ENCODE results near the gene MLF2.

Gene MLF2

DNA sequence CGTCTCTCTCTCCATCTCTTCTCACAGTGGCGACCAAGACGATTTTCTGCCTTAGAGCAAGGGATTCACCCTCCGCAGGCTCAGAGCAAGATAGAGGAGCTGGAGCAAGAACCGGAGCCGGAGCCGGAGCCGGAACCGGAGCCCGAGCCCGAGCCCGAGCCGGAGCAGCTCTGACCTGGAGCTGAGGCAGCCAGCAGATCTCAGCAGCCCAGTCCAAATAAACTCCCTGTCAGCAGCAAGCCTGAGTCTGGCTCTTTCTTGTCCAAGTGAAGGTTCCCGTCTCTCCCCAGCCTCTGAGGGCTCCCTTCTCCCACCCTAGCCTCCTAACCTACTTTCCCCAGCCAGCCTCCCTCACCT, 25.3 kb upstream of the MLF2 start:
- Histone ChIP-seq H3K27ac (ENCODE audit: low read depth in 2 of 2, low read length in 2 of 2) (peak overlapping the region; percentile 17 to 68), H3K4me1 (ENCODE audit: control insufficient read depth in 2 of 2, insufficient read depth in 2 of 2, low read length in 2 of 2) (peaks cover 17 to 19% of the 10 kb centered on the region in 2 donors), H3K36me3 (ENCODE audit: control insufficient read depth in 2 of 2, insufficient read depth in 2 of 2, low read length in 2 of 2) (no peaks in the 10 kb centered on the region), H3K27me3 (ENCODE audit: control insufficient read depth in 2 of 2, insufficient read depth in 2 of 2, low read length in 2 of 2) (no peaks in the 10 kb centered on the region), H3K9ac (ENCODE audit: low read depth in 1 of 2, low read length in 2 of 2) (peak overlapping the region in 1 of 2 donors; percentile 51), H3K4me3 (ENCODE audit: low read length in 2 of 2) (peak overlapping the region; percentile 71), H3K9me3 (ENCODE audit: control insufficient read depth in 2 of 2, low read length in 2 of 2) (no peaks in the 10 kb centered on the region)

DNA sequence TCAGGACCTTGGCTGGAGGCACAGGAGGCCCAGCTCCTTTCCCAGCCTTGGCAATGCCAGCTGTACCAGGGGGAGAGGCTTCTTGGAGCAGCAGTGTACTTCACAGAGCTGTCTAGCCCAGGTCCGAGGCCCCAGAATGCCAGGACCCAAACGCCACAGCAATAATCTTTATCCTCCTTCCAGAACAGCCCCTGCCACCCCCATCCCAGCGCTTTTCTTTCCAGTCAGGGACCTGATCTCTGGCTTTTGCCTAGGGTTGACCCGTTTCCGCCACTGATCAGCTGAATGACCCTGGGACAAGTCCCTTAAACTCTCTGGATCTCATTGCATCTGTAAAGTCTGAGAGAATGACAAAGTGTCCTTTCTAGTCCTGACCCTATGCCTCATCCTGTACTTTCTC, 24.4 kb upstream of the MLF2 start:
- H3K9me3 ChIP-seq (ENCODE audit: control insufficient read depth in 2 of 2, low read length in 2 of 2), result no peaks in the 10 kb centered on the region
- peaks cover 17 to 19% of the 10 kb centered on the region in 2 donors for H3K4me1 ChIP-seq (ENCODE audit: control insufficient read depth in 2 of 2, insufficient read depth in 2 of 2, low read length in 2 of 2)
- no peaks in the 10 kb centered on the region for H3K27me3 ChIP-seq (ENCODE audit: control insufficient read depth in 2 of 2, insufficient read depth in 2 of 2, low read length in 2 of 2)
- no peak overlapping the region for H3K9ac ChIP-seq (ENCODE audit: low read depth in 1 of 2, low read length in 2 of 2)
- H3K36me3 ChIP-seq (ENCODE audit: control insufficient read depth in 2 of 2, insufficient read depth in 2 of 2, low read length in 2 of 2), result no peaks in the 10 kb centered on the region
- H3K27ac ChIP-seq (ENCODE audit: low read depth in 2 of 2, low read length in 2 of 2), result no peak overlapping the region
- no peak overlapping the region for H3K4me3 ChIP-seq (ENCODE audit: low read length in 2 of 2)

DNA sequence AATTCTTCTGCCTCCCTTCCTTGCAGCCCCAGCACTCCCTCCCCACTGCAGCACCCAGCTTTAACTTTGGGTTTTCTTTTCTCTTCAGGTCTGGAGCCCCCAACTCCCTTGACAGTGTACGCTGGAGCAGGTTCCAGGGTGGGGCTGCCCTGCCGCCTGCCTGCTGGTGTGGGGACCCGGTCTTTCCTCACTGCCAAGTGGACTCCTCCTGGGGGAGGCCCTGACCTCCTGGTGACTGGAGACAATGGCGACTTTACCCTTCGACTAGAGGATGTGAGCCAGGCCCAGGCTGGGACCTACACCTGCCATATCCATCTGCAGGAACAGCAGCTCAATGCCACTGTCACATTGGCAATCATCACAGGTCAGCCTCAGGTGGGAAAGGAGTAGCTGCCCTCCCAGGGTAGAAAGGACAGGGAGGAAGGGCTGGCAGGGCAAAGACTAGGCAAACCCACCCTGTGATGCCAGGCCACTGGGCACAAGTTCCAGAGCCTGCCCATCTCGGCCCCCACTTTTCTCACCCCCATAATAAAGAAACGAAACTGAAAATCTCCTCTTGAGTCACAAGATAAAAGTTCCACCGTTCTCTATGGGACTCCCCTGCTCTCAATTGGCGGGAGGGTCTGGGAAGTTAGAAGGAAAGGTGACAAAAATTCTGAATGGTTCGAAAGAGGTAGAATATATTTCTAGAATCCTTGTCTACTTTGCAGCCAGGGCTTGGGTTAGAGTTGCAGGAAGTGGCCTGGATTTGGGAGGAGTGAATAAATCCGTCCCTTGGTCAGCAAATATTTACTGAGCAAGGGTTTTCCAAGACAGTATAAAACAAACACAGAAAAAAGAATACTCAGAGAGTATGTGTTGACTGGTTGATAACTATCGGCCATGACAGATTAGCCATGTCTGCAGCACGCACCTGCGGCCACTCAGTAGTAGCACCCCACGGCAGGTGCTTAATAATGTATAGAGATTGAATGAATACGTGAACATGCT, 22.5 kb upstream of the MLF2 start:
- H3K27me3 ChIP-seq (ENCODE audit: control insufficient read depth in 2 of 2, insufficient read depth in 2 of 2, low read length in 2 of 2), result peaks cover 0 to 2% of the 10 kb centered on the region in 2 donors
- H3K4me1 ChIP-seq (ENCODE audit: control insufficient read depth in 2 of 2, insufficient read depth in 2 of 2, low read length in 2 of 2), result peaks cover 19 to 21% of the 10 kb centered on the region in 2 donors
- peaks cover 0 to 2% of the 10 kb centered on the region in 2 donors for H3K36me3 ChIP-seq (ENCODE audit: control insufficient read depth in 2 of 2, insufficient read depth in 2 of 2, low read length in 2 of 2)
- no peak overlapping the region for H3K4me3 ChIP-seq (ENCODE audit: low read length in 2 of 2)
- no peaks in the 10 kb centered on the region for H3K9me3 ChIP-seq (ENCODE audit: control insufficient read depth in 2 of 2, low read length in 2 of 2)
- peak overlapping the region in 1 of 2 donors; percentile 38 for H3K27ac ChIP-seq (ENCODE audit: low read depth in 2 of 2, low read length in 2 of 2)
- no peak overlapping the region for H3K9ac ChIP-seq (ENCODE audit: low read depth in 1 of 2, low read length in 2 of 2)

DNA sequence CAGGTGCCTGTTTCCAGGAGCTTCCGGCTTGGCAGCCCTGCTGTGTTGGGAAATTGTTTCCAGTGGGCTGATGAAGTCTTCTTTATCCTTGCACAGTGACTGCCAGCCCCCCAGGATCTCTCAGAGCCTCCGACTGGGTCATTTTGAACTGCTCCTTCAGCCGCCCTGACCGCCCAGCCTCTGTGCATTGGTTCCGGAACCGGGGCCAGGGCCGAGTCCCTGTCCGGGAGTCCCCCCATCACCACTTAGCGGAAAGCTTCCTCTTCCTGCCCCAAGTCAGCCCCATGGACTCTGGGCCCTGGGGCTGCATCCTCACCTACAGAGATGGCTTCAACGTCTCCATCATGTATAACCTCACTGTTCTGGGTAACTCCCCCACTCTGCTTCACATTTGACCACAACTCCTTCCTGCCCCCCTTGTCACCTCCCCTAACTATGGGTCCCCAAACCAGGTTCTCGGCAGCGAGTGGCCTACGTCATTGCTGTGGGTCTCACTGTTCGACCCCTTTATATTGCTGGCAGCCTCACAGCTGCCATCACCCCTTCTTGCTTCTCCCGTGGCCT, 21.6 kb upstream of the MLF2 start:
- peaks cover 19 to 20% of the 10 kb centered on the region in 2 donors for H3K4me1 ChIP-seq (ENCODE audit: control insufficient read depth in 2 of 2, insufficient read depth in 2 of 2, low read length in 2 of 2)
- peak overlapping the region in 1 of 2 donors; percentile 8 for H3K9ac ChIP-seq (ENCODE audit: low read depth in 1 of 2, low read length in 2 of 2)
- no peak overlapping the region for H3K4me3 ChIP-seq (ENCODE audit: low read length in 2 of 2)
- H3K27me3 ChIP-seq (ENCODE audit: control insufficient read depth in 2 of 2, insufficient read depth in 2 of 2, low read length in 2 of 2), result peaks cover 0 to 2% of the 10 kb centered on the region in 2 donors
- peak overlapping the region in 1 of 2 donors; percentile 38 for H3K27ac ChIP-seq (ENCODE audit: low read depth in 2 of 2, low read length in 2 of 2)
- H3K9me3 ChIP-seq (ENCODE audit: control insufficient read depth in 2 of 2, low read length in 2 of 2), result no peaks in the 10 kb centered on the region
- peaks cover 0 to 2% of the 10 kb centered on the region in 2 donors for H3K36me3 ChIP-seq (ENCODE audit: control insufficient read depth in 2 of 2, insufficient read depth in 2 of 2, low read length in 2 of 2)

DNA sequence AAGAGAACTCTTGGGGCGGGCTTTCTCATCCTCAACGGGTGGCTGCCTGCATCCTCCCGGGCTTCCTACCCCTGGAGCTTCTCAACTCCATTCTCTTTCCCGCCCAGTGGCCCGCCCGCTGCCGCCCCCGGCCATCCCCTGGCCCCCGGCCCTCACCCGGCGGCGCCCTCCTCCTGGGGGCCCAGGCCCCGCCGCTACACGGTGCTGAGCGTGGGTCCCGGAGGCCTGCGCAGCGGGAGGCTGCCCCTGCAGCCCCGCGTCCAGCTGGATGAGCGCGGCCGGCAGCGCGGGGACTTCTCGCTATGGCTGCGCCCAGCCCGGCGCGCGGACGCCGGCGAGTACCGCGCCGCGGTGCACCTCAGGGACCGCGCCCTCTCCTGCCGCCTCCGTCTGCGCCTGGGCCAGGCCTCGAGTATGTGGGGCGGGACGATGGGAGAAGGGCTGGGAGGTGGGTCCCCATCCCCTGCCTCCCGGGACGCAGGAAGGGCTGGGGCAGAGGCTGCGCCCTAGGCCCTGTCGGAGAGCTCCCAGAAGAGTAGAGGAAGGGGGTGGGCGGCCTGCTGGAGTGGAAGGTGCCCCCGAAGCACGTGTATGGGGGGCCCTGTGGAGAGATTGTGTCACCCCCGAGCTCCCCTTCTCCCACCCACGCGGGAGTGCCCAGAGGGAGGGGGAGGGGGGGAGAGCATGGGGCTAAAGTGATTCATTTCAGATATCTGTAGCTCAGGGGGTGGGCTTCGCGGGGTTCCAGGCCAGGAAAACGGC, 20.8 kb upstream of the MLF2 start:
- peaks cover 0 to 2% of the 10 kb centered on the region in 2 donors for H3K36me3 ChIP-seq (ENCODE audit: control insufficient read depth in 2 of 2, insufficient read depth in 2 of 2, low read length in 2 of 2)
- H3K4me1 ChIP-seq (ENCODE audit: control insufficient read depth in 2 of 2, insufficient read depth in 2 of 2, low read length in 2 of 2), result peaks cover 18 to 21% of the 10 kb centered on the region in 2 donors
- peaks cover 0 to 2% of the 10 kb centered on the region in 2 donors for H3K27me3 ChIP-seq (ENCODE audit: control insufficient read depth in 2 of 2, insufficient read depth in 2 of 2, low read length in 2 of 2)
- H3K9me3 ChIP-seq (ENCODE audit: control insufficient read depth in 2 of 2, low read length in 2 of 2), result no peaks in the 10 kb centered on the region
- H3K4me3 ChIP-seq (ENCODE audit: low read length in 2 of 2), result peak overlapping the region; percentile 2 to 53
- H3K9ac ChIP-seq (ENCODE audit: low read depth in 1 of 2, low read length in 2 of 2), result peak overlapping the region in 1 of 2 donors; percentile 1
- peak overlapping the region in 1 of 2 donors; percentile 5 for H3K27ac ChIP-seq (ENCODE audit: low read depth in 2 of 2, low read length in 2 of 2)

DNA sequence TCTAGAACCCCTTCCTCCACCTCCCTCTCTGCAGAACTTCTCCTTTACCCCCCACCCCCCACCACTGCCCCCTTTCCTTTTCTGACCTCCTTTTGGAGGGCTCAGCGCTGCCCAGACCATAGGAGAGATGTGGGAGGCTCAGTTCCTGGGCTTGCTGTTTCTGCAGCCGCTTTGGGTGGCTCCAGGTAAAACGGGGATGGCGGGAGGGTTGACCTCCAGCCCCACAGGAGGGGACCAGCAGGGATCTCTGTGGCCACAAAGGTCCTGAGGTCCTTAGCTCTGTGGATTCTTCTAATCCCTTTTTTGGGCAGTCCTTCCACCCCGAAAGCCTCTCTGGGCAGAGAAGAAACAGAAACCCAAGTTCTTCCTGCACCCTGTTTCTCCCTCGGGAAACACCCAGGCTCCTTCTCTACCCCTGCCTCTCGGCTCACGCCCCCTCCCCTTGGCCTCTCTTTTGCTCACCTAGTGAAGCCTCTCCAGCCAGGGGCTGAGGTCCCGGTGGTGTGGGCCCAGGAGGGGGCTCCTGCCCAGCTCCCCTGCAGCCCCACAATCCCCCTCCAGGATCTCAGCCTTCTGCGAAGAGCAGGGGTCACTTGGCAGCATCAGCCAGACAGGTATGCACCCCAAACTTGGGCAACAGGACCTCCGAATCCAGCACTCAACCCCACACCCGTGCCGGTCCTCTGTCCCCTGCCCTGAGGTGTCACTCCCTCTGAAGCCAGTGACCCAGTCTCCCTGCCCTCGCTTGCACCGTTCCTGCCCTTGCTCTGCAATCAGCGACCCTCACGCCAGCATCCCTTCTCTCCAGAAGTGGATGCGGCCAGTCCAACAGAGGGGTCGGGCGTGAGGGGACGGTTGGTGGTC, 20.0 kb upstream of the MLF2 start:
- Histone ChIP-seq H3K27ac (ENCODE audit: low read depth in 2 of 2, low read length in 2 of 2) (peak overlapping the region in 1 of 2 donors; percentile 58), H3K9me3 (ENCODE audit: control insufficient read depth in 2 of 2, low read length in 2 of 2) (no peaks in the 10 kb centered on the region), H3K36me3 (ENCODE audit: control insufficient read depth in 2 of 2, insufficient read depth in 2 of 2, low read length in 2 of 2) (peaks cover 0 to 2% of the 10 kb centered on the region in 2 donors), H3K4me3 (ENCODE audit: low read length in 2 of 2) (peak overlapping the region; percentile 2 to 53), H3K9ac (ENCODE audit: low read depth in 1 of 2, low read length in 2 of 2) (no peak overlapping the region), H3K4me1 (ENCODE audit: control insufficient read depth in 2 of 2, insufficient read depth in 2 of 2, low read length in 2 of 2) (peaks cover 21 to 26% of the 10 kb centered on the region in 2 donors), H3K27me3 (ENCODE audit: control insufficient read depth in 2 of 2, insufficient read depth in 2 of 2, low read length in 2 of 2) (peaks cover 0 to 2% of the 10 kb centered on the region in 2 donors)

DNA sequence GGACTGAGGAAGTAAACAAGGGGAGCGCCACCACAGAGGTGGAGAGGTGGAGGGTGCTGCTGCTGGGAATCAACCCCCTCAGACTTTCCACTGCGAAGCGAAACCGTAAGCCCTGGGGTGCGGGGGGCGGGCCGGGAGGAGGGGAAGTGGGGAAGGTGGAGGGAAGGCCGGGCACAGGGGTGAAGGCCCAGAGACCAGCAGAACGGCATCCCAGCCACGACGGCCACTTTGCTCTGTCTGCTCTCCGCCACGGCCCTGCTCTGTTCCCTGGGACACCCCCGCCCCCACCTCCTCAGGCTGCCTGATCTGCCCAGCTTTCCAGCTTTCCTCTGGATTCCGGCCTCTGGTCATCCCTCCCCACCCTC, 19.4 kb upstream of the MLF2 start, which contains the start of gene LAG3:
TSS of gene LAG3 (plus strand) at position 190 of the 365 bp plus-strand sequence. CDS start 333 bp downstream, outside the sequence.
- Histone ChIP-seq H3K27ac (ENCODE audit: low read depth in 2 of 2, low read length in 2 of 2) (peak within 1 kb of the TSS in 1 of 2 donors; percentile 58), H3K9me3 (ENCODE audit: control insufficient read depth in 2 of 2, low read length in 2 of 2) (no peaks in the 10 kb centered on the region), H3K9ac (ENCODE audit: low read depth in 1 of 2, low read length in 2 of 2) (no peak within 1 kb of the TSS), H3K4me3 (ENCODE audit: low read length in 2 of 2) (peak within 1 kb of the TSS; percentile 2 to 53), H3K4me1 (ENCODE audit: control insufficient read depth in 2 of 2, insufficient read depth in 2 of 2, low read length in 2 of 2) (peaks cover 26 to 31% of the 10 kb centered on the region in 2 donors), H3K36me3 (ENCODE audit: control insufficient read depth in 2 of 2, insufficient read depth in 2 of 2, low read length in 2 of 2) (peaks cover 0 to 2% of the 10 kb centered on the region in 2 donors), H3K27me3 (ENCODE audit: control insufficient read depth in 2 of 2, insufficient read depth in 2 of 2, low read length in 2 of 2) (peaks cover 0 to 2% of the 10 kb centered on the region in 2 donors)

DNA sequence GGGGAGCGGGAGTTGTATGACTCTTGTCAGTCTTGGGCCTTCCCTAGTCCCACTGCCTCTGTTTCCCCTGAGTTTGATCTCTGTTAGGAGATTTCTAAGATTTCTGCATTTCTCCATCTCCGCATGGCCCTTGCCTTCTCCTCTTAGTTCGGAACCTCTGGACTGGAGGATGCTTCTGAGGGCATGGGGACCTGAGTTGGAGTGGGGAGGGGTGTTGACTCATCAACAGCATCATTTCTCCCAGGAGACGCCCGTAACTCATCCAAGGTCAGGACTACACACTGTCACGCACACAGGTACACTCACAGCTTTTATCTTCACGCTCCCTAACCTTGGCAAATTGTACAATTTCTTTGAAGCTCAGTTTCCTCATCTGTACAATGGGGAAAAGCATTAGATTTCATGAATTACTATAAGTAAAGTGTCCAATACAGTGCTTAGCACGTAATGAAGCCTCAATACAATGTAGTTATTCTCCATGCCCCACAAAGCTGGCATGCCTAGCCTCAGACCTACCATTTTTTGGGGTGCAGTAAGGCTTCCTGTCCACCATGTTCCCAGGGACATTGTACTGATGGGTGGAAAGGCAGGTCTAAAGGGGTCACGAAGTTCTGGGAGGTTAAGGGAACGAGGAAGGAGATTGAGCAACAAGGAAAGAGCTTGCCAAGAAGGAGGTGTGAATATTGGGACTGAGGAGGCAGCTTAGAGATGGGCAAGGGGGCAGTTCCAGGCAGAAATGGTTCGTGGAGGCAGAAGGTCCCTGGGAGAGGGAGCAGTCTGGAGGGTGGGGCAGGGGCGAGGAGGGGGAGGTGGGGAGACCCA, 18.8 kb upstream of the MLF2 start:
- H3K9ac ChIP-seq (ENCODE audit: low read depth in 1 of 2, low read length in 2 of 2), result no peak overlapping the region
- peaks cover 0 to 2% of the 10 kb centered on the region in 2 donors for H3K27me3 ChIP-seq (ENCODE audit: control insufficient read depth in 2 of 2, insufficient read depth in 2 of 2, low read length in 2 of 2)
- H3K4me3 ChIP-seq (ENCODE audit: low read length in 2 of 2), result no peak overlapping the region
- peaks cover 26 to 31% of the 10 kb centered on the region in 2 donors for H3K4me1 ChIP-seq (ENCODE audit: control insufficient read depth in 2 of 2, insufficient read depth in 2 of 2, low read length in 2 of 2)
- H3K36me3 ChIP-seq (ENCODE audit: control insufficient read depth in 2 of 2, insufficient read depth in 2 of 2, low read length in 2 of 2), result peaks cover 0 to 2% of the 10 kb centered on the region in 2 donors
- H3K9me3 ChIP-seq (ENCODE audit: control insufficient read depth in 2 of 2, low read length in 2 of 2), result no peaks in the 10 kb centered on the region
- peak overlapping the region in 1 of 2 donors; percentile 58 for H3K27ac ChIP-seq (ENCODE audit: low read depth in 2 of 2, low read length in 2 of 2)

Data from mucosa of rectum (tissue), 2 donors.